Kidney epithelial cell (primary cell): ENCODE results near the gene COMMD9. TPM values are rescaled to one million over a fixed set of nuclear protein-coding genes. Genes with fewer than 3 reads are reported as not detected.

Experiments used
- DNase-seq: peaks from one replicate; pipeline ENCODE4 v3.0.0-alpha.2; 2010; ENCODE audit warnings: low read depth
- H3K27me3 ChIP-seq: 2 replicates; pipeline ENCODE4 v1.6.0; 2011; ENCODE audit warnings: low read length; ENCODE audit not compliant: control insufficient read depth, insufficient read depth
- H3K36me3 ChIP-seq: 2 replicates; pipeline ENCODE4 v1.5.1; 2011; ENCODE audit warnings: low read length; ENCODE audit not compliant: control insufficient read depth, insufficient read depth
- H3K4me3 ChIP-seq: 2 replicates; pipeline ENCODE4 v1.5.1; 2011; ENCODE audit warnings: low read depth, mild to moderate bottlenecking, control low read depth, low read length
- total RNA-seq: library from RNA; depleted of rRNA; stranded (reverse); fragments of >200 nt; gene quantifications from 2 replicates; pipeline ENCODE4 v1.2.3, GENCODE V29; 2015
- TF ChIP-seq, protein P1 (sequence below): IDR thresholded peaks from 2 replicates; pipeline ENCODE4 v1.5.1; 2011; ENCODE audit warnings: mild to moderate bottlenecking, moderate library complexity, low read length, control low read depth, inconsistent platforms; ENCODE audit not compliant: insufficient read depth, poor library complexity, severe bottlenecking

The COMMD9 gene
- total RNA-seq, 1 donor from 2014 or later, result 69.6 TPM

DNA sequence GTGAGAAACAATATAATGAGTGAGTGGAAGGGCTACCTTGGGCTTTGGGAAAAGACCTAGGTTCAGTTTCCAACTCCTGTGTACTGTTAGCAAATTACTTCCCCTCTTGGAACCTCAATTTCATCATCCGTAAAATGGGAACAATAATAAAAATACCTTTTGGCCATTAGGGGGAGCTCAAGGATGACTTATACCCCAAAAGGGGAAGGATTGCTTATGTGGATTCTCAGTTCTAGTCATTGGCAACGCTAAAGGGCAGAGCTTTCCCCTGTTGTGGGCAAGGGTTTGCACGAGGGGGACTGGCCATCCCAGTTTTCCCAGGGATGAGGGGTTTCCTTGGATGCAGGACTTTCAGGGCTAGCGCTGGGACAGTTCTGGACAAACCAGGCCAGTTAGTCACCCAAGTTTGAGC, 3.1 kb upstream of the COMMD9 start:
- Histone ChIP-seq H3K36me3 (no peaks in the 10 kb centered on the region), H3K4me3 (no peak overlapping the region), H3K27me3 (no peaks in the 10 kb centered on the region)
- DNase-seq, result no peak
- TF ChIP-seq, protein P1, sequence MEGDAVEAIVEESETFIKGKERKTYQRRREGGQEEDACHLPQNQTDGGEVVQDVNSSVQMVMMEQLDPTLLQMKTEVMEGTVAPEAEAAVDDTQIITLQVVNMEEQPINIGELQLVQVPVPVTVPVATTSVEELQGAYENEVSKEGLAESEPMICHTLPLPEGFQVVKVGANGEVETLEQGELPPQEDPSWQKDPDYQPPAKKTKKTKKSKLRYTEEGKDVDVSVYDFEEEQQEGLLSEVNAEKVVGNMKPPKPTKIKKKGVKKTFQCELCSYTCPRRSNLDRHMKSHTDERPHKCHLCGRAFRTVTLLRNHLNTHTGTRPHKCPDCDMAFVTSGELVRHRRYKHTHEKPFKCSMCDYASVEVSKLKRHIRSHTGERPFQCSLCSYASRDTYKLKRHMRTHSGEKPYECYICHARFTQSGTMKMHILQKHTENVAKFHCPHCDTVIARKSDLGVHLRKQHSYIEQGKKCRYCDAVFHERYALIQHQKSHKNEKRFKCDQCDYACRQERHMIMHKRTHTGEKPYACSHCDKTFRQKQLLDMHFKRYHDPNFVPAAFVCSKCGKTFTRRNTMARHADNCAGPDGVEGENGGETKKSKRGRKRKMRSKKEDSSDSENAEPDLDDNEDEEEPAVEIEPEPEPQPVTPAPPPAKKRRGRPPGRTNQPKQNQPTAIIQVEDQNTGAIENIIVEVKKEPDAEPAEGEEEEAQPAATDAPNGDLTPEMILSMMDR, result peak; percentile 49

DNA sequence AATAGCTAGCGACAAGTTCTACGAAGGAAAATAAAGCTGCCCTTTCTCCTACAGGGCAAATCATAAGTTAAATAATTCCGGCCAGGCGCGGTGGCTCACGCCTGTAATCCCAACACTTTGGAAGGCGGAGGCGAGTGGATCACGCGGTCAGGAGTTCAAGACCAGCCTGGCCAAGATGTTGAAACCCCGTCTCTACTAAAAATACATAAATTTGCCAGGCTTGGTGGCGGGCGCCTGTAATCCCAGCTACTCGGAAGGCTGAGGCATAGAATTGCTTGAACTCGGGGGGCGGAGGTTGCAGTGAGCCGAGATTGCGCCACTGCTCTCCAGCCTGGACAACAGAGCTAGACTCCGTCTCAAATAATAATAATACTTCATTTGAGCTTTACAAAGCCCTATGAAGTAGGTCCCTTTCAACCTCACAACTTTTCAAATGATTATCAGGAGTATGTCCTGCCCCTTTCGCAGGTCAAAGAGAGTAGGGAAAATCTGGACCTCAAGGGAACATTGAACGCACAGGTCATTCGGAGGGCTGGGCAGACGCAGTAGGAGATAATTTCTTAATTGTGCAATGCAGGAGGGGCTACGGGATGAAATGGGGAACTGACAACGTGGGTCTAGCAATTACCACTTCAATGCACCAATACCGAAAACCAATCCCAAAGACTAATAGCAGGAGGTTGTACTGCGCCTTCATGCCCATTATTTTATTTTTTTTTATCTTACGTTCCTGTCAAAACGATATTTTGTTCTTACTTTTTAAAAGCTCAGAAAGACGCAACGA, 590 bp downstream of the COMMD9 start:
- TF ChIP-seq, protein P1, result no peak
- Histone ChIP-seq H3K27me3 (no peaks in the 10 kb centered on the region), H3K36me3 (no peaks in the 10 kb centered on the region), H3K4me3 (peak overlapping the region; percentile 91)
- DNase-seq, result no peak

DNA sequence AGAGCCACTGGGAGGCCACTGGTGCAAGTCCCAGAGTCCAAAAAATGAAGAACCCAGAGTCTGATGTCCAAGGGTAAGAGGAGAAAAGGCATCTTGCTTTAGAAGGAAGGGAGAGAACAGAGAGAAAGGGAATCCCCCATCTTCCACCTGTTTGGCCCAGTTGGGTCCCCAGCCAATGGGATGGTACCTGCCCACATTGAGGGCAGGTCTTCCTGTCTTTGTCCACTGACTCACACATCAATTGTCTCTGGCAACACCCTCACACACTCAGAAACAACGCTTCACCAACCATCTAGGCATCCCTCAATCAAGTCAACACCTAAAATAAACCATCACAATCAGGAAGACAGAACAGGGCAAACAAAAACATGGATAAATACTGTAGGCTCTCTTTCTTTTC, 6.3 kb downstream of the COMMD9 start:
- no peaks in the 10 kb centered on the region for H3K36me3 ChIP-seq
- no peak overlapping the region for H3K4me3 ChIP-seq
- no peaks in the 10 kb centered on the region for H3K27me3 ChIP-seq
- TF ChIP-seq, protein P1, result no peak
- DNase-seq, result no peak

DNA sequence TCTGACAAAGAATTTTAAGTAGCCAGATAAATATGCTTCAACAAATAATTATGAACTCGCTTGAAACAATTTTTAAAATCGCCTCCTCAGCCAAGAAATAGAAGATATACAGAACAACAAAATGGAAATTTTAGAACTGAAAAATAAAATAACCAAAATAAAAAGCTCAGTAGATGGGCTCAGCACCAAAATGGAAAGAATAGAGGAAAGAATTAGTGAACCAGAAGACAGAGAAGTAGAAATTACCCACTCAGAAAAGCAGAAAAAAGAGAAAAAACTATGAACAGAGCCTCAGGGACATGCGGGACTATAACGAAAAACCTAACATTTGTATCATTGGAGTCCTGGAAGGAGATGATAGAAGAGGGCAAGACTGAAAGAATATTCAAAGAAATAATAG, 7.4 kb downstream of the COMMD9 start:
- no peaks in the 10 kb centered on the region for H3K36me3 ChIP-seq
- no peak for DNase-seq
- H3K4me3 ChIP-seq, result no peak overlapping the region
- no peaks in the 10 kb centered on the region for H3K27me3 ChIP-seq
- TF ChIP-seq, protein P1, result no peak

DNA sequence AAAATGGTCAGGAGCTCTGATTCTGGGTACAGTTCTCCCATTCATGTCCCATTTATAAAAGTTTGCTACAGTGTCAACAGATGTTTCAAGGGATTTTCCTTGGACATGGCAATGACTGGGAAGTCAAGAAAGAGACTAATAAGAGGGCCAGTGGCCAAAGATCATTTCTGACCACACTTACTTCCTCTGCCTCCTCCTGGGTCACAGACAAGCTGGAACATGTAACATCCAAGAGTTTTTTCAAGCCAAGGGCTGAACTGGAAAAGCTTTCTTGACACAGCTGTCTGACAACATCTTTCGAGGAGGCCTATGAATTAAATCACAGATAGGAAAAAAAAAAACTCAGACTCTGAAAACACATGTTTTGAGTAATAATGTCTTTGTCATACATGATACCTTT, 8.7 kb downstream of the COMMD9 start:
- Histone ChIP-seq H3K27me3 (no peaks in the 10 kb centered on the region), H3K36me3 (no peaks in the 10 kb centered on the region), H3K4me3 (no peak overlapping the region)
- TF ChIP-seq, protein P1, result no peak
- DNase-seq, result no peak
